ENCODE results near the gene PODXL.

PODXL gene

GRCh38 chr7:131556053-131556908 lies at the start of gene PODXL:
Gene PODXL, minus strand, starts transcription at chr7:131556628. Its CDS starts 269 bp downstream, at chr7:131556359.
- H3K27ac ChIP-seq = no peak within 1 kb of the TSS
- DNase-seq (ENCODE audit: low read depth, low spot score) = no peak

GRCh38 chr7:131605280-131605878 lies 49.0 kb upstream of the PODXL start:
- H3K27ac ChIP-seq = no peak overlapping the region
- DNase-seq (ENCODE audit: low read depth, low spot score) = no peak

DNA sequence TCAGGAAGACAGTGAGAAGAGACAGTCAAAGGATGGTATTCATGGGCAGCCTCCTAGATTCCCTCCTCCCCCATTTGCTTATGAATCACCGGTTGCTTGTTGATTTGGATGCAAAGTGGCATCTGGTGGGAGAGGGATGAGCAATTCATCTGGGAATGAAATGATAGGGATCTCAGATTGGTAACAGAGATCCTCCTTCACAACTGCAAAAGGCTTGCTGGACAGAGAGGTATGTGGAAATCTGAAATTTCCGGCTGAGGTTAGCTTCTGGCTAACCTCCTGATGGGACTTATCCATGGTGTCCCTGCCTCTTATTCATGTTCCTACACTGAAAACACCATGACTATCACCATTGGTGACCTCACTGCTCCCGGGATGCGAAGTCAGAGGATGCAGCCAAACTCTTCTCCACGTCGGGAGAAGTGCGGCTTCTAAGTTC lies 48.4 kb upstream of the PODXL start:
- no peak for DNase-seq (ENCODE audit: low read depth, low spot score)
- no peak overlapping the region for H3K27ac ChIP-seq

GRCh38 chr7:131603932-131604331 lies 47.5 kb upstream of the PODXL start:
- no peak for DNase-seq (ENCODE audit: low read depth, low spot score)
- H3K27ac ChIP-seq = no peak overlapping the region

DNA sequence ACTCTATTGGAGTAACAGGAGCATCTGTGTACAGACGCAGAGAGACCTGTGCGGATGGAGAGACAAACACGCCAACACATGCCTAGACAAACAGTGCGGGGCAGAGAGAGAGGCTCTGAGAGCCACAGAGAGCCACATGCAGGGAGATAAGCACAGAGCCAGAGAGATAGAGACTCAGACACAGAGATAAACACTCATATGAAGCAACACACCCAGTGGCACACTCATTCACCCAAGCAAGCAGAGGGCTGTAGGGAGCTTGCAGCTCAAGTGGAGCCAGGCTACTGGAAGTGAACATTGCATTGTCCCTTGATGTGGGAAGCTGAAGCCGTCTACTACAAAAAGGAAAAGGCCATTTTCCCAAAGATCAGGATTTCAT lies 46.6 kb upstream of the PODXL start:
- H3K27ac ChIP-seq = no peak overlapping the region
- DNase-seq (ENCODE audit: low read depth, low spot score) = no peak

DNA sequence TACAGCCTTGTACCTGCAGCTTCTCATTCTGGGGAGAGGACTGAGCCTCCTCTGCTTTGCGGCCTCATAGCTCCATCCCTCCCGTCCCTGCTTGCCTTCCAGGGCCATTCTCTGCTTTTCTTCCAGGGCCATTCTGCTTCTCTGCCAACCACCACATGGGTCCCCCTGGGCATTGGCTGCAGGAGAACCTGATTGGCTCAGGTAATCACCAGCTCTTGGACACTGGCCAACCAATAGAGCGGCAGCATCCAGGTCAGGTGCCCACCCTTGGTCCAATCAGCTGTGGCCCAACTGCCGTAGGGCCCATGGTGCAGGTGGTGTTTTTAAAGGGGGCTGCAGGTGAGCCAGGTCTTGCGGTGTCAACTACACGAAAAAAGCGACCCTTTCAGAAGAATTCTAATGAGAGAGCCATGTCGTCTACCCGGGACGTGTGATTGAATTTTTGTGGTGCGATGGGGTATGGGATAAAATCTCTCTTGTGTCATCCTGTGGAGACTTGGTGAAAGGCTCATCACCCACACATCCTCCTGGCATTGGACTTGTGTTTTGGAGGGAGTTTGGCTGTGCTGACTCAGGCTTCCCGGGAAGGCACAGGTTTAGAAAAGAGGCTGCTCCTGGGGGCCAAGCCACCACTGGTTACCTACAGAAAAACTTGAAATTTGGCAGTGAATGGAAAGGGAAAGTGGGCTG lies 46.0 kb upstream of the PODXL start:
- no peak overlapping the region for H3K27ac ChIP-seq
- no peak for DNase-seq (ENCODE audit: low read depth, low spot score)

DNA sequence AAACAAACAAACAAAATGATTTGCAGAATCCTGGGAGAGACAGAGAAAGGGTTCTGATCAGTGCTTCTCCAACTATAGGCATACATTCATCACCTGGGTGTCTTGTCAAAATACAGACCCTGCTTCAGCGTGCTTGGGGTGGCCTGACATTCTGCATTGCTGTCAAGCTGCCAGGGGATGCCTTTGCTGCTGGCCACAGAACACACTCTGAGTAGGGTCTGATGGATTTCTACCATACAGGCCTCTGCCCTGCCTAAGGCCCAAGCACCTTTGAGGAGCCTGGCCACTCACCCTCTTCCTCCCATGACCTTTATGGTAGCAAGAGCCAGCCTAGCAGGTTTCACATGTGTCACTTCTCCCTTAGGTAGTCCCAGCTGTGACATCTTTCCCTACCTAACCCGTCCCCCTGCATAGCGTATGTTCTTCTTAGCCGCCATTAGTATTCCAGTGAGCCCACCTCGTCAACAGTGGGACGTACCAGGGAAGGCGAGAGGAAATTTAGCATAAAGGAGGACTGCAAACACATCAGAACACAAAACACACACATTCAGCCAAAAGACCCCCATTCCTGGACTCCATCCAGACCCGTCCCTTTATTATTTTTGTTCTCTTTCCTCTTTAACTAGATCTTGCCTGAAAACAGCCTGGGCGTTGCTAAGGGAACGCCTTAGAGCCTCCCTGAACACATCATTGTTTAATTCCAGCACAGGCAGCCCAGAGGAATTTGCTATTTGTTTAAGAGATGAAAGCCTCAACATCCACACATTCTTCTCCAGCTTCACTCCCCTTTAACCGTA lies 43.9 kb upstream of the PODXL start:
- DNase-seq (ENCODE audit: low read depth, low spot score) = no peak
- H3K27ac ChIP-seq = no peak overlapping the region

- no peak overlapping the region for H3K27ac ChIP-seq
- no peak for DNase-seq (ENCODE audit: low read depth, low spot score)
These were observed 40.4 kb upstream of the PODXL start for GRCh38 chr7:131596785-131597184.

DNA sequence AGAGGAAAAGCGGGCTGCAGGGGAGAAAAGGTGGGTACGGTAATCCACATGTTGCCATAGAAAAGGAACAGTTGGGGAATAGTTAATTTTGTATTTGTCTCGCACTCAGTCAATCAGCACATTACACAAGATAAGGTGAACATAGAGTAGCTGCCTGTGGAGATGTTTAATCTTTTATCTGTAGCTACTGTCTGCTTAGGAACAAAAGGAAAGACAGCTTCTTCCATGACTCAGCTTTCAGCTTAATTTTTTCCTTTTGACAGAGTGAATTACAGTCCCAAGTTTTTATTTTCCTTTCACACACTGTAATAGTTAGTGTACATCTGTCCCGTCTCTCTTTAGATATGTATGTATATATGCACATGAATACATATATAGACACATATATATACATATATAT lies 39.3 kb upstream of the PODXL start:
- H3K27ac ChIP-seq = no peak overlapping the region
- no peak for DNase-seq (ENCODE audit: low read depth, low spot score)

DNA sequence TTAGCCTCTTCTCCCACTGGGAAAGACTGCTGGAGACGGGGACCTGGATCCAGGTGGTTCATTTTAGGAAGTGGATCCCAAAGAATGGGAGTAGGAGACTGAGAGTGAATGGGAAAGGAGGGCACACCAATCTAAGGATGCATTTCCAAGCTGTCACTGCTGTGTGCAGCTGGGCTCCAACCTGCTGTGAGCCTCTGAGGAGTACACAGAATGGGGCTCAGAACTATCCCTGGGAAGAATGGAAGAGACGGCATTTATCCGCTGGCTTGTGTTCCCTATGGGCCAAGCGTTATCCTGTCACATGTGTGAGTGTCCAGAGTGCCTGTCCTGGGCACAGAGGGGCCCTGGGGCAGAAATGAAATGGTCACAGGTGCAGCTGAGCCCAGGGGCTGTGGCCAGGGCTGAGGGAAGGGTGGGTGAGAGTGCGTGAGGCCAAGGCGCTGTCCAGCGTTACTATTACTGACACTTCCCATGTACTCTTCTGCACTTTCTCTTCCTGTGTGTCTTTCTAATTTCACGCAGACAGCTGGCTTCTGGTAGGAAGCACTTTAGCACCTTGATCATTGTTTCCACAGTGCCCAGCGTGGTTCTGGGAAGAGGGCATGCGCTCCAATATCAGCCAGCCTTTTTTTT lies 35.4 kb upstream of the PODXL start:
- H3K27ac ChIP-seq = no peak overlapping the region
- no peak for DNase-seq (ENCODE audit: low read depth, low spot score)

GRCh38 chr7:131587315-131587923 lies 31.0 kb upstream of the PODXL start:
- H3K27ac ChIP-seq = no peak overlapping the region
- no peak for DNase-seq (ENCODE audit: low read depth, low spot score)

DNA sequence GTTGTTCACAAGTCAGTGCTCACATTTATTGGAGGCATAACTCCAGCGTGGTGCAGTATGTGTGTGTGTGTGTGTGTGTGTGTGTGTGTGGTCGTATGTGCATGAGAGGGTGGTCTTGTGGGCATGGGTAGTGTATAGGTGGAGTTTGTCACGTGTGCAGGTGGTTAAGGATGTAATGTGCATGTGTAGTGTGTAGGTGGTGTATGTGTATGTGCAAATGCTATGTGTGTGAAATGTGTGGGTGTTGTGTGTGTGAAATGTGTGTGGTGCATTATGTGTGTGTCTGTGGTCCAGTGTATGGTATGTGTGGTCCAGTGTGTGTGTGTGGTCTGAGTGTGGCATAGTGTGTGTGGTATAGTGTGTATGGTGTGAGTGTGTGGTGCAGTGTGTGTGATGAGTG lies 30.3 kb upstream of the PODXL start:
- DNase-seq (ENCODE audit: low read depth, low spot score) = no peak
- H3K27ac ChIP-seq = no peak overlapping the region

- H3K27ac ChIP-seq = no peak overlapping the region
These were observed 29.8 kb upstream of the PODXL start for GRCh38 chr7:131586259-131586658.

DNA sequence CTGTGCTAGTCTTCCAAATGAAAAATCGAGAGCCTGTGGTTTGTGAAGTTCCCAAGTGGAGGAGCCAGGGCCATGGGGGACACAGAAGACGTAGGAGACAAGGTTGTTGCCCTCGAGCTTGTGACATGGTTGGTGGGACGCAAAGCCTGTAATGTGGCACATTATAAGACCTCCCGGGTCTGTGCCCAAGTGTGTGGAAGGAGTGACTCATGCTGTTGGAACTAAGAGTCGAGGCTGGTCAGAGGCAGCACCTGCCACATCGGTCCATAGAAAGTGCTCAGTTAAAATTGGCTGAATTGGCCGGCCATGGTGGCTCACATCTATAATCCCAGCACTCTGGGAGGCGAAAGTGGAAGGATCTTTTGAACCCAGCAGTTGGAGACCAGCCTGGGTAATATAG lies 27.0 kb upstream of the PODXL start:
- no peak overlapping the region for H3K27ac ChIP-seq
- no peak for DNase-seq (ENCODE audit: low read depth, low spot score)

More at GRCh38 chr7:131586259-131586658, 29.8 kb upstream of the PODXL start:
- no peak for DNase-seq (ENCODE audit: low read depth, low spot score)

DNA sequence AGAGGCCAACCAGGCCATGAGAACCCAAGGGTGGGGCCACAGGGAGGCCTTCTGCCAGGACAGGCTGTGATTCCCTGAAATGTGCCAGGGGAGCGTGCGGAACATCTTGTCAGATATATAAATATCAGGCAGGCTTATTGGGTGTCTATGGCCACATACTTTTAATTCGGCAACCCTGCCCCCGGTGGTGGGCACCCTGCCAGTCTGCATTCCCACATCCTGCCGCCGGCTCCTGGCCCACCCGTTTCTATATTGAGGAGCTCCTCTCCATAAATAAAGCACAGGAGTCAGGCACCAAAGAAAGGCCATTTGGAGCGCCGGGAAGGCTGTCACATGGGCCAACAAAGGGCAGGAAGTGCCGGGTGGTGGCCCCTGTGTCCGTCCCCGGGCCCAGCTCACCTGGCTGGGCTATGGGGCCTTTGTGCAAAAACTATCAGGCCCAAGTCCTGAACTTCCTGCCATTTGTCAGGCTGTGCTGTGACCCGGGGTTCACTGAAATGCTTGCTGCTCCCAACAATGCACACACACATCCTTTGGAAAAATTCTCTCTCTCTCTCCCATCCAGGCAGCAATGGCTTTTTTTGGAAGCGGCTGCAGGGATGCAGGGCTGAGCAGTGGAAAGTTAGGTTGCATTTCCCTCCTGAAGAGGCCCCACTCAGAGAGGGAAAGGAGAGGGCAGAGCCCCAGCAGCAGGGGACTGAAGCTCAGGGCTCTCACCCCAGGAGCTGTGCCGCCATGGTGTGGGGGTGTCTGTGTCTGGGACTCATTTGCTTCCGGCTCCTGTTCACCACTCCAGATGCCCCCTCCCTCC lies 25.0 kb upstream of the PODXL start:
- DNase-seq (ENCODE audit: low read depth, low spot score) = no peak
- no peak overlapping the region for H3K27ac ChIP-seq

DNA sequence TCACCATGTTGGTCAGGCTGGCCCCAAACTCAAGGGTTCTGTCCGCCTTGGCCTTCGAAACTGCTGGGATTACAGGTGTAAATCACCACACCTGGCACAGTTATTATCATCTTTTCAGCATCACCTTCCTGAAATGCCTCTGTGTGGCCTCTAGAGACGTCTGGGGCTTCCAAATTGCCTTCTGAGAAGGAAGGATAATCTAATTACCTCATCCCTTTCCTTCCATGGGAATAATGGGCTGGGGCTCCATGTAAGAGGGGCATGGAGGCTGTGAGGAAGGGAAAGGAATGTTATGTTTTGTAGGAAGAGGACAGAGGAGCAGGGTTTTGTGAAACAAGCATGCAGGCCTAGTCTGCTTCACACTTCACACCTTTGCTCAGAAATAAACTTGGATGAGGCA lies 22.2 kb upstream of the PODXL start:
- no peak for DNase-seq (ENCODE audit: low read depth, low spot score)

GRCh38 chr7:131574741-131575140 lies 18.3 kb upstream of the PODXL start:
- no peak overlapping the region for H3K27ac ChIP-seq
- DNase-seq (ENCODE audit: low read depth, low spot score) = no peak

More for the DNA sequence above, 22.2 kb upstream of the PODXL start:
- H3K27ac ChIP-seq = no peak overlapping the region

DNA sequence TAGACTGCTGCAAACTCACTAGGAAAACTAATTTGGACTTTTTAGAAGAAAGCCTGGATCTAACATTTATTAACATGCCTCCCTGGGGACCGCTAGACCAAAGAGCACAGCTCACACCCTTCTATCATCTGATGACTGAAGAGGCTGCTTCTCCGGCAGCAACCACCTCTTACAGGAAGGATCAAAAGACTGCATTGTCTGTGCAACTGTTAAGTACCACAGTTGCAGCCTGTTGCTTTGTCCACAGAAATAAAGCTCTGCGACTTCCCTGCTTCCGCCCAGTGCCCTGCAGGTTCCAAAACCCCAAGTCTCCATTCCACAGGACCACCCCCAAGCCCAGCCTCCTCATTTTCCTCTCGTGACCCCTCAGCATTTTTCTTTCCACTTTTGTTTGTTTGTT lies 14.0 kb upstream of the PODXL start:
- no peak for DNase-seq (ENCODE audit: low read depth, low spot score)
- no peak overlapping the region for H3K27ac ChIP-seq

- no peak for DNase-seq (ENCODE audit: low read depth, low spot score)
- no peak overlapping the region for H3K27ac ChIP-seq
These were observed 12.5 kb upstream of the PODXL start for GRCh38 chr7:131568970-131569369.

Measured in epithelial cell of prostate (primary cell).